Neural cell (in vitro differentiated cells): ENCODE data around the gene LRMDA.

Experiments used
- CTCF ChIP-seq: fragments of 450-650 bp; IDR thresholded peaks from 2 replicates; pipeline ENCODE4 v1.5.1; 2014; ENCODE audit warnings: antibody characterized with exemption, mild to moderate bottlenecking, moderate library complexity; ENCODE audit not compliant: poor library complexity, severe bottlenecking
- EP300 ChIP-seq: fragments of 450-650 bp; conservative IDR thresholded peaks from 2 replicates; pipeline ENCODE4 v1.6.1; 2014; ENCODE audit warnings: antibody characterized with exemption, mild to moderate bottlenecking, moderate library complexity; ENCODE audit not compliant: poor library complexity, severe bottlenecking
- EZH2 ChIP-seq: fragments of 200-600, 300-800 bp; shearing (Covaris generic), sonication (generic); IDR thresholded peaks from 2 replicates; pipeline ENCODE4 v1.6.1; 2014; ENCODE audit warnings: antibody characterized with exemption, low read length, borderline replicate concordance, mild to moderate bottlenecking; ENCODE audit not compliant: insufficient read depth, poor library complexity, severe bottlenecking
- MXI1 ChIP-seq: fragments of 450-650 bp; conservative IDR thresholded peaks from 2 replicates; pipeline ENCODE4 v1.6.1; 2014; ENCODE audit warnings: antibody characterized with exemption, mild to moderate bottlenecking; ENCODE audit not compliant: poor library complexity, severe bottlenecking
- POLR2AphosphoS5 ChIP-seq: IDR thresholded peaks from 2 replicates; pipeline ENCODE4 v1.6.1; 2012
- RAD21 ChIP-seq: fragments of 450-650 bp; conservative IDR thresholded peaks from 2 replicates; pipeline ENCODE4 v1.6.1; 2014; ENCODE audit warnings: antibody characterized with exemption, mild to moderate bottlenecking, moderate library complexity
- REST ChIP-seq: IDR thresholded peaks from 2 replicates; pipeline ENCODE4 v1.6.1; 2012; ENCODE audit warnings: borderline replicate concordance
- SMC3 ChIP-seq: fragments of 450-650 bp; conservative IDR thresholded peaks from 2 replicates; pipeline ENCODE4 v1.6.1; 2014; ENCODE audit warnings: antibody characterized with exemption, mild to moderate bottlenecking, moderate library complexity; ENCODE audit not compliant: poor library complexity
- TAF1 ChIP-seq: IDR thresholded peaks from 2 replicates; pipeline ENCODE4 v1.6.1; 2012; ENCODE audit warnings: low read depth

- TF ChIP-seq EZH2 (no peak), POLR2AphosphoS5 (no peak), CTCF (no peak), EP300 (no peak), SMC3 (no peak), RAD21 (no peak), MXI1 (no peak), REST (no peak), TAF1 (no peak)
Observed at GRCh38 chr10:75857269-75857846, 425.9 kb downstream of the LRMDA start.
